OCI-LY3 (cell line): ENCODE data around the gene FMNL2.
"Not testable (repeated sequence)": the region's sequence is repeated elsewhere in the genome, so short reads cannot be mapped to it uniquely, and the experiment has no call there.

Experiments
- H2AFZ ChIP-seq: fragments of 200-600, 300-600 bp; shearing (Covaris generic); 2 replicates; pipeline ENCODE4 v1.6.0; 2014; ENCODE audit warnings: antibody characterized with exemption, low read depth, low read length
- H3K27ac ChIP-seq: fragments of 200-600, 300-600 bp; sonication (generic); 2 replicates; pipeline ENCODE4 v1.5.1; 2014; ENCODE audit warnings: mild to moderate bottlenecking, low read length, moderate library complexity, mixed read lengths
- H3K27me3 ChIP-seq: fragments of 200-600, 300-600 bp; sonication (generic); 2 replicates; pipeline ENCODE4 v1.6.1; 2014; ENCODE audit warnings: low read depth, low read length, mixed read lengths
- H3K36me3 ChIP-seq: fragments of 200-600, 300-600 bp; sonication (generic); replicated peaks from 2 replicates; pipeline ENCODE3; 2014; ENCODE audit warnings: low read depth, low read length, mixed read lengths
- H3K4me1 ChIP-seq: fragments of 300-600, 200-600 bp; sonication (generic); 2 replicates; pipeline ENCODE4 v1.6.1; 2014; ENCODE audit warnings: low read length, mixed read lengths
- H3K4me2 ChIP-seq: fragments of 200-600, 300-600 bp; sonication (generic); 2 replicates; pipeline ENCODE4 v1.6.1; 2014; ENCODE audit warnings: low read length, mixed read lengths
- H3K4me3 ChIP-seq: fragments of 300-600, 200-600 bp; sonication (generic); 2 replicates; pipeline ENCODE4 v1.5.1; 2014; ENCODE audit warnings: antibody characterized with exemption, mild to moderate bottlenecking, low read length, moderate library complexity
- H3K79me2 ChIP-seq: fragments of 300-600, 200-600 bp; shearing (Covaris generic); 2 replicates; pipeline ENCODE4 v1.6.1; 2014; ENCODE audit warnings: mild to moderate bottlenecking, low read length, mixed read lengths
- H3K9ac ChIP-seq: fragments of 300-600, 200-600 bp; shearing (Covaris generic); 2 replicates; pipeline ENCODE4 v1.6.0; 2014; ENCODE audit warnings: mild to moderate bottlenecking, low read length, moderate library complexity
- H3K9me3 ChIP-seq: fragments of 200-600, 300-600 bp; shearing (Covaris generic); 2 replicates; pipeline ENCODE4 v1.6.1; 2014; ENCODE audit warnings: low read length, mixed read lengths; ENCODE audit not compliant: insufficient read depth
- H4K20me1 ChIP-seq: fragments of 200-600, 300-600 bp; sonication (generic); 2 replicates; pipeline ENCODE4 v1.6.1; 2016; ENCODE audit warnings: low read length, mixed read lengths; ENCODE audit not compliant: insufficient read depth
- EZH2phosphoT487 ChIP-seq: fragments of 200-600 bp; shearing (Covaris generic); IDR thresholded peaks from 2 replicates; pipeline ENCODE4 v1.6.1; 2018; ENCODE audit warnings: antibody characterized with exemption, mixed run types, low read depth
- TF ChIP-seq, protein P1 (sequence below): fragments of 200-600, 300-600 bp; sonication (generic); IDR thresholded peaks from 2 replicates; pipeline ENCODE4 v1.5.1; 2014; ENCODE audit warnings: antibody characterized with exemption, low read length, low read depth

FMNL2 gene

DNA sequence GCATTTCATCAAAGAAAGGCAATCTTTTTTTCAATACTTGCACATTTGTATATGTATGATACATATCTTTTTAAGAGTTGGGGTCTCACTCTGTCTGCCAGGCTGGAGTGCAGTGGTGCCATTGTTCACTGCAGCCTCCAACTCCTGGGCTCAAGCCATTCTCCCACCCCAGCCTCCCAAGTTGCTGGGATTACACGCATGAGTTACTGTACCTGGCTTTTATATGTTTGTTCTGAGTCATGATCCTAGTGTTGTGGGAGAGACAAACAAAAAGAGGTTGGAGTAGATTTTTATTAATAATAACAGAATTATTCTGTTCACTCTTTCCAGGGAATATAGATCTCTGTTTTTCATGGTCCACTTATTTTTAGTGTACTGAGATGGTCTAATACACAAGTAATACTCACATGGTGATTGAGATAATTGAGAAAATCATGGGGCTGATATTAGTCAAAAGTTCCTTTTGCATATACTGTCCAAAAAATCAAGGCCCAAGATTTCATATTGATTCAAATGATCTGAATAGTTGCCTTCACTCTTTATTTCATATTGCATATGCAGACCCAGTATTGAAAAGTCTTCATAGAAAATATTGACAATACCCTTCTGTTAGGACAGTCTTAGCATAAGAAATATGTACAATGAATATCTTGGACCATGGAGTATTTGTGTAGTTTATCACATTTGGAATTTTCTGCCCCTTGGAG, 138.3 kb downstream of the FMNL2 start:
- no peak overlapping the region for H2AFZ ChIP-seq
- no peaks in the 10 kb centered on the region for H3K9me3 ChIP-seq
- no peak overlapping the region for H3K4me2 ChIP-seq
- H3K4me1 ChIP-seq = peaks cover 19% of the 10 kb centered on the region
- H3K9ac ChIP-seq = no peak overlapping the region
- no peak overlapping the region for H3K27ac ChIP-seq
- H3K4me3 ChIP-seq = no peak overlapping the region
- H3K79me2 ChIP-seq = no peaks in the 10 kb centered on the region
- no peak for TF ChIP-seq EZH2phosphoT487
- H3K27me3 ChIP-seq = no peaks in the 10 kb centered on the region
- H4K20me1 ChIP-seq = no peaks in the 10 kb centered on the region
- no peaks in the 10 kb centered on the region for H3K36me3 ChIP-seq

DNA sequence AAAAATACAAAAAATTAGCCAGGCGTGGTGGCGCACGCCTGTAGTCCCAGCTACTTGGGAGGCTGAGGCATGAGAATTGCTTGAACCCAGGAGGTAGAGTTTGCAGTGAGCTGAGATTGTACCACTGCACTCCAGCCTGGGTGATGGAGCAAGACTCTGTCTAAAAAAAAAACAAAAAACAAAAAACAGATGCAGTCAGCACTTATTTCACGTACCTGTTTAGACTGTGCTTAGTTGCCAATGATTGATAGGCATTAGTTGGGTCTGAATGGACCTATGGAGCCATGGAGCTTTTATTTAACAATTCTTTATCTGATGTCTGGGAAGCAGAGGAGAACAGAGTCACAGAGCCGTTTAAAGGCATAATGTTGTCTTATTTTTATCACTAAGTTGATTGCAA, 139.5 kb downstream of the FMNL2 start:
- H3K9ac ChIP-seq, H3K9me3 ChIP-seq, H3K79me2 ChIP-seq, H3K36me3 ChIP-seq, H3K4me2 ChIP-seq, H3K27ac ChIP-seq, H4K20me1 ChIP-seq, H3K4me1 ChIP-seq, H3K4me3 ChIP-seq, H3K27me3 ChIP-seq, H2AFZ ChIP-seq: not testable (repeated sequence)

GRCh38 chr2:152475982-152476381, 141.0 kb downstream of the FMNL2 start:
- H3K27me3 ChIP-seq = no peaks in the 10 kb centered on the region
- no peaks in the 10 kb centered on the region for H3K79me2 ChIP-seq
- no peak overlapping the region for H2AFZ ChIP-seq
- no peaks in the 10 kb centered on the region for H4K20me1 ChIP-seq
- TF ChIP-seq EZH2phosphoT487 = no peak
- TF ChIP-seq, protein P1, sequence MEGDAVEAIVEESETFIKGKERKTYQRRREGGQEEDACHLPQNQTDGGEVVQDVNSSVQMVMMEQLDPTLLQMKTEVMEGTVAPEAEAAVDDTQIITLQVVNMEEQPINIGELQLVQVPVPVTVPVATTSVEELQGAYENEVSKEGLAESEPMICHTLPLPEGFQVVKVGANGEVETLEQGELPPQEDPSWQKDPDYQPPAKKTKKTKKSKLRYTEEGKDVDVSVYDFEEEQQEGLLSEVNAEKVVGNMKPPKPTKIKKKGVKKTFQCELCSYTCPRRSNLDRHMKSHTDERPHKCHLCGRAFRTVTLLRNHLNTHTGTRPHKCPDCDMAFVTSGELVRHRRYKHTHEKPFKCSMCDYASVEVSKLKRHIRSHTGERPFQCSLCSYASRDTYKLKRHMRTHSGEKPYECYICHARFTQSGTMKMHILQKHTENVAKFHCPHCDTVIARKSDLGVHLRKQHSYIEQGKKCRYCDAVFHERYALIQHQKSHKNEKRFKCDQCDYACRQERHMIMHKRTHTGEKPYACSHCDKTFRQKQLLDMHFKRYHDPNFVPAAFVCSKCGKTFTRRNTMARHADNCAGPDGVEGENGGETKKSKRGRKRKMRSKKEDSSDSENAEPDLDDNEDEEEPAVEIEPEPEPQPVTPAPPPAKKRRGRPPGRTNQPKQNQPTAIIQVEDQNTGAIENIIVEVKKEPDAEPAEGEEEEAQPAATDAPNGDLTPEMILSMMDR = no peak
- H3K4me3 ChIP-seq = no peak overlapping the region
- H3K36me3 ChIP-seq = no peaks in the 10 kb centered on the region
- H3K27ac ChIP-seq = no peak overlapping the region
- no peaks in the 10 kb centered on the region for H3K9me3 ChIP-seq
- no peak overlapping the region for H3K9ac ChIP-seq
- no peaks in the 10 kb centered on the region for H3K4me1 ChIP-seq
- H3K4me2 ChIP-seq = no peak overlapping the region

DNA sequence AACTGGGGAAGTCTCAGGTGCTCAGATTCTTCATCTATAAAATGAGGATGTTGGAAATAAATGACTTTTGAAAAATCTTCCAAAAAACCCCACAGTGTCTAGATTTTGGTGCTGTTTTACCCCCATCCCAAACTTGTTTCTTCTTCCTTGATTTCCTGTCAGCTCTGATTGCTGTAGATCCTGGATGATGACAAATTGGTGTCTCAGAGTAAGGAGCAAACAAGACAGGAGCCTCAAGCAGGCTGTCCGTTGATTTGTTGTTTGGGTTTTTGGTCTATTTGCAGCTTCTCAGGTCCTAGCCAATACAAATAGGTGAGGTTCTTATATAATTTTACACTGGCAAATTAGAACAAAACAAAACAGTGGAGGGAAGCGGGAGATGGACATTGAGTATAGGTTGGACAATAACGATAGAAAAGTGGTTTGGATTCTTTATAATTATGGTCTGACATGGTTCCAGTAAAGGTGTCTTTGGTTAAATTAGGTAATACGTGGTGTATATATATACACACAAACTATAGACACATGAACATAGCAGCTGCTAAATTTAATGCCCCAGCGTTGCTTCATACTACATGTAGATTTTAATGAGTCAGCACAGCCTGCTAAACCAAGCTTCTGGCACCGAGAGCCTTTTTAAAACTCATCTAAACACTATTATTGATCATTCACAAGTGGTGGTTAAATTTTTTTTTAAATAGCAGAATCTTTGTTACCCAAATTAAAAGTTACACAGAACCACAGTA, 142.5 kb downstream of the FMNL2 start:
- Histone ChIP-seq H3K4me1 (no peaks in the 10 kb centered on the region), H3K4me2 (no peak overlapping the region), H3K79me2 (no peaks in the 10 kb centered on the region), H3K9ac (no peak overlapping the region), H3K36me3 (no peaks in the 10 kb centered on the region), H3K27ac (no peak overlapping the region), H3K4me3 (no peak overlapping the region), H2AFZ (no peak overlapping the region), H3K9me3 (no peaks in the 10 kb centered on the region), H4K20me1 (no peaks in the 10 kb centered on the region), H3K27me3 (no peaks in the 10 kb centered on the region)
- no peak for TF ChIP-seq EZH2phosphoT487
- TF ChIP-seq, protein P1 = no peak

DNA sequence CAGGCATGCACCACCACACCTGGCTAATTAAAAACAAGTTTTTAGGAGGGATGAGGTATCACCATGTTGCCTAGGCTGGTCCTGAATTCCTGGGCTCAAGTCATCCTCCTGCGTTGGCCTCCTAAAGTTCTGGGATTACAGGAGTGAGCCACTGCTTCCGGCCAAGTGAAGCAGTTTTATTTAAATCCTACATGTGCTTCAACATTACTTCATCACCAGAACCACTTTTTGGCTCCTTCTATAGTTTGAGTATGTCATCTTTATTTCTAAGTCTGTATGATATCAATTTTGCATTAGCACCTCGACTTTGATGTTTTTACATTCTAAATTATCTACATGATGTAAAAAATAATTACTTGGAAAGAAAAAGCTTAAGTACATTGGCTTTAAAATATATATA, 144.3 kb downstream of the FMNL2 start:
- H3K27me3 ChIP-seq = no peaks in the 10 kb centered on the region
- no peaks in the 10 kb centered on the region for H3K79me2 ChIP-seq
- no peaks in the 10 kb centered on the region for H4K20me1 ChIP-seq
- H3K27ac ChIP-seq = no peak overlapping the region
- H3K9me3 ChIP-seq = no peaks in the 10 kb centered on the region
- TF ChIP-seq EZH2phosphoT487 = no peak
- TF ChIP-seq, protein P1 = no peak
- H2AFZ ChIP-seq = no peak overlapping the region
- no peaks in the 10 kb centered on the region for H3K4me1 ChIP-seq
- no peak overlapping the region for H3K9ac ChIP-seq
- H3K36me3 ChIP-seq = no peaks in the 10 kb centered on the region
- H3K4me2 ChIP-seq = no peak overlapping the region
- no peak overlapping the region for H3K4me3 ChIP-seq
